ENCODE data around the gene HEMK1. TPM values are rescaled to one million over a fixed set of nuclear protein-coding genes. Genes with fewer than 3 reads are reported as not detected.

The HEMK1 gene
- total RNA-seq, 2 experiments from 2014 or later: 12.4 to 14.6 TPM

DNA sequence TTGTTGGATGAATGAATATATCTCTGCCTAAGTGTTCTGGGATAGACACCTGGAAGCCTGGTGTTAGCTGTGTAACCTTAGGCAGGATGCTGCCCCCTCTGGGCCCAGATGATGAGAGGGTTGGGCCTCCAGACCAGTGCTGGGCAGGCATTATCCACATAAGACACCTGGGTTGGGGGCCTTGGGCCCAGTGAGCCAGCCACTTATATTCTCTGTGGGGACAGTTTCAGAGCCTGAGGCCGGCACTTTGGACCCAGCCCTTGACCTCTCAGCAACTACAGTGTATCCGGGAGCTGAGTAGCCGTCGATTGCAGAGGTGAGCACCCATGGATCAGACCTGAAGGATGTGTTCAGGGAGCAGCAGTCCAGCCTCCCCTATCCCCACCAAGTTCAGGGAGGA, 2.2 kb downstream of the HEMK1 start:
- H3K27ac Mint-ChIP-seq: peak overlapping the region; percentile 89
- H3K4me1 ChIP-seq (ENCODE audit: insufficient read depth, low read length): peaks cover 97% of the 10 kb centered on the region
- peaks cover 7% of the 10 kb centered on the region for H3K36me3 ChIP-seq (ENCODE audit: insufficient read depth, low read length)
- H3K4me3 Mint-ChIP-seq: no peak overlapping the region
- H3K4me1 Mint-ChIP-seq (ENCODE audit: low read depth): peaks cover 80% of the 10 kb centered on the region
- no peaks in the 10 kb centered on the region for H3K9me3 ChIP-seq (ENCODE audit: control insufficient read depth in 1 of 2, insufficient read depth in 1 of 2, low read length in 2 of 2)
- no peaks in the 10 kb centered on the region for H3K9me3 Mint-ChIP-seq
- no peak overlapping the region for H3K27ac ChIP-seq (ENCODE audit: low read depth in 1 of 2, low read length in 2 of 2)
- TF ChIP-seq, protein P1, sequence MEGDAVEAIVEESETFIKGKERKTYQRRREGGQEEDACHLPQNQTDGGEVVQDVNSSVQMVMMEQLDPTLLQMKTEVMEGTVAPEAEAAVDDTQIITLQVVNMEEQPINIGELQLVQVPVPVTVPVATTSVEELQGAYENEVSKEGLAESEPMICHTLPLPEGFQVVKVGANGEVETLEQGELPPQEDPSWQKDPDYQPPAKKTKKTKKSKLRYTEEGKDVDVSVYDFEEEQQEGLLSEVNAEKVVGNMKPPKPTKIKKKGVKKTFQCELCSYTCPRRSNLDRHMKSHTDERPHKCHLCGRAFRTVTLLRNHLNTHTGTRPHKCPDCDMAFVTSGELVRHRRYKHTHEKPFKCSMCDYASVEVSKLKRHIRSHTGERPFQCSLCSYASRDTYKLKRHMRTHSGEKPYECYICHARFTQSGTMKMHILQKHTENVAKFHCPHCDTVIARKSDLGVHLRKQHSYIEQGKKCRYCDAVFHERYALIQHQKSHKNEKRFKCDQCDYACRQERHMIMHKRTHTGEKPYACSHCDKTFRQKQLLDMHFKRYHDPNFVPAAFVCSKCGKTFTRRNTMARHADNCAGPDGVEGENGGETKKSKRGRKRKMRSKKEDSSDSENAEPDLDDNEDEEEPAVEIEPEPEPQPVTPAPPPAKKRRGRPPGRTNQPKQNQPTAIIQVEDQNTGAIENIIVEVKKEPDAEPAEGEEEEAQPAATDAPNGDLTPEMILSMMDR (IDR thresholded peaks at IDR 0.05): no peak
- POLR2A ChIA-PET: interaction anchor here (6.8 to 13.2 kb wide), 2 partner anchors 19 to 39 kb away, joined by 69 to 446 read pairs; partner anchors contain the start of genes CISH and MAPKAPK3
- intact Hi-C loops (cut with DNase I, micrococcal nuclease): loop anchor here in 1 of 2 experiments (5.0 kb wide), 1 partner anchor 801 kb away; no protein-coding TSS in a partner anchor
- CTCF ChIA-PET: interaction anchor here (1.4 to 6.8 kb wide), 4 partner anchors 17 to 872 kb away, joined by 3 to 234 read pairs (median 14); partner anchors contain the start of genes CISH and MAPKAPK3
- ATAC-seq (ENCODE audit: poor library complexity): no peak
- no peak overlapping the region for H3K4me3 ChIP-seq (ENCODE audit: low read length)
- no peaks in the 10 kb centered on the region for H3K27me3 ChIP-seq (ENCODE audit: control insufficient read depth in 1 of 2, insufficient read depth in 2 of 2, low read length in 2 of 2)
- no peak for DNase-seq
- no peaks in the 10 kb centered on the region for H3K27me3 Mint-ChIP-seq
- H3K36me3 Mint-ChIP-seq (ENCODE audit: low read depth): peaks cover 28% of the 10 kb centered on the region

DNA sequence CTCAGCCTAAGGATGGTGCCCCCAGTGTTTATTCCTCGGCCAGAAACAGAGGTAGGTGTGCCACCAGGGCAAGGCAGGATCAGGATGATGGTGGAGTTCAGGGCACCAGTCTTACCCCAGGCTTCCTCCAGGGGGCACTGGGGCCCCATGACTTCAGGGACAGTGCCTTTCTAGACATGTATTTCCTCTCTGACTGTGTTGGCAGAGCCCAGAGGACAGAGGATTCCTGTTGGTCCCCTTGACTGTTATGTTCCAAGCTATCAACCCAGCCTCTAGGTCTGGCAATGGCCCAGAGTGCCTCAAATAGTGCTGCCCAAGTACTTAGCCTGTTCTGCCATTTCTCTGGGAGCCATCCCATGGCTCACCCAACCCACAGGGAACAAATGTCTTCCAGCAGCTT, 2.8 kb downstream of the HEMK1 start:
- Histone ChIP-seq H3K9me3 (ENCODE audit: control insufficient read depth in 1 of 2, insufficient read depth in 1 of 2, low read length in 2 of 2) (no peaks in the 10 kb centered on the region), H3K27ac (ENCODE audit: low read depth in 1 of 2, low read length in 2 of 2) (peak overlapping the region; percentile 31 to 68), H3K4me1 (ENCODE audit: insufficient read depth, low read length) (peaks cover 97% of the 10 kb centered on the region), H3K4me3 (ENCODE audit: low read length) (no peak overlapping the region), H3K27me3 (ENCODE audit: control insufficient read depth in 1 of 2, insufficient read depth in 2 of 2, low read length in 2 of 2) (no peaks in the 10 kb centered on the region), H3K36me3 (ENCODE audit: insufficient read depth, low read length) (peaks cover 8% of the 10 kb centered on the region)
- TF ChIP-seq, protein P1 (IDR thresholded peaks at IDR 0.05): peak; percentile 84
- Mint-ChIP-seq H3K4me1 (ENCODE audit: low read depth) (peaks cover 74% of the 10 kb centered on the region), H3K27ac (peak overlapping the region; percentile 77), H3K36me3 (ENCODE audit: low read depth) (peaks cover 28% of the 10 kb centered on the region), H3K27me3 (no peaks in the 10 kb centered on the region), H3K9me3 (no peaks in the 10 kb centered on the region), H3K4me3 (peak overlapping the region; percentile 87)
- POLR2A ChIA-PET: interaction anchor here (6.8 to 13.2 kb wide), 2 partner anchors 18 to 38 kb away, joined by 69 to 446 read pairs; partner anchors contain the start of genes CISH and MAPKAPK3
- peak; percentile 35 for ATAC-seq (ENCODE audit: poor library complexity)
- intact Hi-C loops (cut with DNase I, micrococcal nuclease): loop anchor here (1.0 to 5.0 kb wide), 5 partner anchors 17 to 800 kb away; no protein-coding TSS in a partner anchor
- DNase-seq: peak; percentile 64 to 90 (median 77)
- CTCF ChIA-PET: interaction anchor here (0.7 to 6.8 kb wide), 14 partner anchors 12 to 871 kb away, joined by 3 to 234 read pairs (median 4); partner anchors contain the start of genes CISH, DOCK3 and MAPKAPK3

DNA sequence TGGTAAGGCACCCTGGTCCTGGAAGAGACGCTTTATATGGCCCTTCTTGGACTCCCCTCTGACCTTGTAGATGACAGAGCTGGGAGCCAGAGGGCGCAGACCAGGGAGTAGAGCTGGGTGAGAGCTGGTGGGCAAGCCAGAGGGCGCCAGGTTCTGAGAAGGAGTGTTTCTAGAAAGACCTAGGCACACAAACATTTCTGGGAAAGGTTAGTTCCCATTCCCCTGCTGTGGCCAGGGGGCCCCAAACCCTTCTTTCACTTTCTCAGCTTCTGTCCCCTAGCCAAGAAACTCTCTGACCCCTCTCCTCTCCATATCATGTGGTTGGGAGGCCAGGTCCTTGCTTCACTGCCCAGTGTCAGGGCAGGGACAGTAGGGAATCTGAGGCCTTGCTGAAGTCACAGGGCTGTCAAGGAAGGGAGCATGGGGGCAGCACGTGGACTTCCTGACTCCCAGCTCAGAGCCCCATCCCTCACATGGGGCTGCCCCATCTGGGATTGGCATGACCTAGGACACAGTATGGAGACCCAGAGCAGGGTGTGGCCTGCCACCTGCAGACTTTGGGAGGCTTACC, 3.6 kb downstream of the HEMK1 start:
- Histone ChIP-seq H3K27ac (ENCODE audit: low read depth in 1 of 2, low read length in 2 of 2) (peak overlapping the region; percentile 31 to 68), H3K9me3 (ENCODE audit: control insufficient read depth in 1 of 2, insufficient read depth in 1 of 2, low read length in 2 of 2) (no peaks in the 10 kb centered on the region), H3K36me3 (ENCODE audit: insufficient read depth, low read length) (peaks cover 16% of the 10 kb centered on the region), H3K4me1 (ENCODE audit: insufficient read depth, low read length) (peaks cover 97% of the 10 kb centered on the region), H3K27me3 (ENCODE audit: control insufficient read depth in 1 of 2, insufficient read depth in 2 of 2, low read length in 2 of 2) (no peaks in the 10 kb centered on the region), H3K4me3 (ENCODE audit: low read length) (no peak overlapping the region)
- H3K27me3 Mint-ChIP-seq: no peaks in the 10 kb centered on the region
- TF ChIP-seq, protein P1 (IDR thresholded peaks at IDR 0.05): no peak
- ATAC-seq (ENCODE audit: poor library complexity): no peak
- peaks cover 34% of the 10 kb centered on the region for H3K36me3 Mint-ChIP-seq (ENCODE audit: low read depth)
- CTCF ChIA-PET: interaction anchor here (0.7 to 6.8 kb wide), 13 partner anchors 11 to 102 kb away, joined by 3 to 234 read pairs (median 4); partner anchors contain the start of genes CISH, DOCK3 and MAPKAPK3
- POLR2A ChIA-PET: interaction anchor here (6.8 to 13.2 kb wide), 2 partner anchors 18 to 37 kb away, joined by 69 to 446 read pairs; partner anchors contain the start of genes CISH and MAPKAPK3
- peak overlapping the region; percentile 77 for H3K27ac Mint-ChIP-seq
- peaks cover 70% of the 10 kb centered on the region for H3K4me1 Mint-ChIP-seq (ENCODE audit: low read depth)
- intact Hi-C loops (cut with DNase I, micrococcal nuclease): loop anchor here (1.0 to 5.0 kb wide), 5 partner anchors 16 to 799 kb away; no protein-coding TSS in a partner anchor
- DNase-seq: peak in 4 of 14 experiments; percentile 16 to 47 (median 38)
- peak overlapping the region; percentile 87 for H3K4me3 Mint-ChIP-seq
- no peaks in the 10 kb centered on the region for H3K9me3 Mint-ChIP-seq

Data from CD4-positive, alpha-beta T cell (primary cell).